OCI-LY3 (cell line): ENCODE measurements around the gene FOXJ3.

ENCODE experiments used
- H2AFZ ChIP-seq: fragments of 200-600, 300-600 bp; shearing (Covaris generic); 2 replicates; pipeline ENCODE4 v1.6.0; 2014; ENCODE audit warnings: antibody characterized with exemption, low read depth, low read length
- H3K27ac ChIP-seq: fragments of 200-600, 300-600 bp; sonication (generic); 2 replicates; pipeline ENCODE4 v1.5.1; 2014; ENCODE audit warnings: mild to moderate bottlenecking, low read length, moderate library complexity, mixed read lengths
- H3K27me3 ChIP-seq: fragments of 200-600, 300-600 bp; sonication (generic); 2 replicates; pipeline ENCODE4 v1.6.1; 2014; ENCODE audit warnings: low read depth, low read length, mixed read lengths
- H3K36me3 ChIP-seq: fragments of 200-600, 300-600 bp; sonication (generic); replicated peaks from 2 replicates; pipeline ENCODE3; 2014; ENCODE audit warnings: low read depth, low read length, mixed read lengths
- H3K4me1 ChIP-seq: fragments of 300-600, 200-600 bp; sonication (generic); 2 replicates; pipeline ENCODE4 v1.6.1; 2014; ENCODE audit warnings: low read length, mixed read lengths
- H3K4me2 ChIP-seq: fragments of 200-600, 300-600 bp; sonication (generic); 2 replicates; pipeline ENCODE4 v1.6.1; 2014; ENCODE audit warnings: low read length, mixed read lengths
- H3K4me3 ChIP-seq: fragments of 300-600, 200-600 bp; sonication (generic); 2 replicates; pipeline ENCODE4 v1.5.1; 2014; ENCODE audit warnings: antibody characterized with exemption, mild to moderate bottlenecking, low read length, moderate library complexity
- H3K79me2 ChIP-seq: fragments of 300-600, 200-600 bp; shearing (Covaris generic); 2 replicates; pipeline ENCODE4 v1.6.1; 2014; ENCODE audit warnings: mild to moderate bottlenecking, low read length, mixed read lengths
- H3K9ac ChIP-seq: fragments of 300-600, 200-600 bp; shearing (Covaris generic); 2 replicates; pipeline ENCODE4 v1.6.0; 2014; ENCODE audit warnings: mild to moderate bottlenecking, low read length, moderate library complexity
- H3K9me3 ChIP-seq: fragments of 200-600, 300-600 bp; shearing (Covaris generic); 2 replicates; pipeline ENCODE4 v1.6.1; 2014; ENCODE audit warnings: low read length, mixed read lengths; ENCODE audit not compliant: insufficient read depth
- H4K20me1 ChIP-seq: fragments of 200-600, 300-600 bp; sonication (generic); 2 replicates; pipeline ENCODE4 v1.6.1; 2016; ENCODE audit warnings: low read length, mixed read lengths; ENCODE audit not compliant: insufficient read depth
- EZH2phosphoT487 ChIP-seq: fragments of 200-600 bp; shearing (Covaris generic); IDR thresholded peaks from 2 replicates; pipeline ENCODE4 v1.6.1; 2018; ENCODE audit warnings: antibody characterized with exemption, mixed run types, low read depth
- TF ChIP-seq, protein P1 (sequence below): fragments of 200-600, 300-600 bp; sonication (generic); IDR thresholded peaks from 2 replicates; pipeline ENCODE4 v1.5.1; 2014; ENCODE audit warnings: antibody characterized with exemption, low read length, low read depth

Gene FOXJ3

DNA sequence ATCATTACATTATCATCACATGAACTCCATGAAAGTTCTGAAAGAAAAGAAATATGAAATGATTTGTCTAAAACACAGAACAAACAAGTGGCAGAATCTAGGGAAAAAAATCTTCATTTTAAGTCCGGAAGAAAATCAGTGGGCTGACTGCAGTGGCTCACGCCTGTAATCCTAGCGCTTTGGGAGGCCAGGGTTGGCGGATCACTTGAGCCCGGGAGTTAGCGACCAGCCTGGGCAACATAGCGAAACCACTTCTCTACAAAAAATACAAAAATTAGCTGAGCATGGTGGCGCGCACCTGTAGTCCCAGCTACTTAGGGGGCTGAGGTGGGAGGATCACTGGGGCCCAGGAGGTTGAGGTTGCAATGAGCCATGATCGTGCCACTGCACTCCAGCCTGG is 4.8 kb downstream of the FOXJ3 start:
- H3K36me3 ChIP-seq, result no peaks in the 10 kb centered on the region
- no peak overlapping the region for H2AFZ ChIP-seq
- no peak overlapping the region for H3K9ac ChIP-seq
- peaks cover 8% of the 10 kb centered on the region for H3K4me1 ChIP-seq
- H3K79me2 ChIP-seq, result peaks cover 97% of the 10 kb centered on the region
- H4K20me1 ChIP-seq, result peaks cover 80% of the 10 kb centered on the region
- TF ChIP-seq, protein P1, sequence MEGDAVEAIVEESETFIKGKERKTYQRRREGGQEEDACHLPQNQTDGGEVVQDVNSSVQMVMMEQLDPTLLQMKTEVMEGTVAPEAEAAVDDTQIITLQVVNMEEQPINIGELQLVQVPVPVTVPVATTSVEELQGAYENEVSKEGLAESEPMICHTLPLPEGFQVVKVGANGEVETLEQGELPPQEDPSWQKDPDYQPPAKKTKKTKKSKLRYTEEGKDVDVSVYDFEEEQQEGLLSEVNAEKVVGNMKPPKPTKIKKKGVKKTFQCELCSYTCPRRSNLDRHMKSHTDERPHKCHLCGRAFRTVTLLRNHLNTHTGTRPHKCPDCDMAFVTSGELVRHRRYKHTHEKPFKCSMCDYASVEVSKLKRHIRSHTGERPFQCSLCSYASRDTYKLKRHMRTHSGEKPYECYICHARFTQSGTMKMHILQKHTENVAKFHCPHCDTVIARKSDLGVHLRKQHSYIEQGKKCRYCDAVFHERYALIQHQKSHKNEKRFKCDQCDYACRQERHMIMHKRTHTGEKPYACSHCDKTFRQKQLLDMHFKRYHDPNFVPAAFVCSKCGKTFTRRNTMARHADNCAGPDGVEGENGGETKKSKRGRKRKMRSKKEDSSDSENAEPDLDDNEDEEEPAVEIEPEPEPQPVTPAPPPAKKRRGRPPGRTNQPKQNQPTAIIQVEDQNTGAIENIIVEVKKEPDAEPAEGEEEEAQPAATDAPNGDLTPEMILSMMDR, result no peak
- TF ChIP-seq EZH2phosphoT487, result no peak
- H3K4me2 ChIP-seq, result no peak overlapping the region
- no peaks in the 10 kb centered on the region for H3K9me3 ChIP-seq
- H3K27me3 ChIP-seq, result no peaks in the 10 kb centered on the region
- no peak overlapping the region for H3K4me3 ChIP-seq
- no peak overlapping the region for H3K27ac ChIP-seq

- Histone ChIP-seq H3K4me2 (no peak overlapping the region), H3K27ac (no peak overlapping the region), H3K27me3 (no peaks in the 10 kb centered on the region), H3K79me2 (peaks cover 97% of the 10 kb centered on the region), H3K4me1 (peaks cover 8% of the 10 kb centered on the region), H3K36me3 (no peaks in the 10 kb centered on the region), H3K9me3 (no peaks in the 10 kb centered on the region), H3K9ac (no peak overlapping the region), H3K4me3 (no peak overlapping the region), H2AFZ (no peak overlapping the region), H4K20me1 (peaks cover 89% of the 10 kb centered on the region)
- TF ChIP-seq EZH2phosphoT487, result no peak
- TF ChIP-seq, protein P1, result no peak
Observed at GRCh38 chr1:42328916-42329496, 6.0 kb downstream of the FOXJ3 start.

DNA sequence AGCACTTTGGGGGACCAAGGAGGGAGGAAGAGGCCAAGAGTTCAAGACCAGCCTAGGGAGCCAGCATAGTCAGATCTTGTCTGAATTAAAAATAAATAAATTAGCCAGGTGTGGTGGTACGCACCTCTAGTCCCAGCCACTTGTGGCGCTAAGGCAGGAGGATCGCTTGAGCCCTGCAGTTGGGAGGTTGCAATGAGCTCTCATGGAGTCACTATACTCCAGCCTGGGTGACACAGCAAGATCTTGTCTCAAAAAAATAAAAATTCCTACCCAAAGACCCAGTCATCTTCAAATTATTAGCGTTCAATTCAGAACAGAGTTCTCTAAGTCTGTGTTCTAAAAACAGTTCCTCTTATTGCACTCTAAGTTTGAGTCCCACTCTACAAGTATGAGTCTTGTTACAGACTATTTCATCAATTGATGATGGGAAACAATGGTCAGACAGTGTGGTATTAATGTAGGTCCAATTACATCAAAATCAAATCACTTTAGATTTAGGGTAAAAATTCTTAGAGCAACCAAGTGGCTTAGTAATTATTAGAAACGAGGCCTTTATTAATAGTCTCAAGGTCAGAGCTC is 6.9 kb downstream of the FOXJ3 start:
- Histone ChIP-seq H3K4me3 (no peak overlapping the region), H3K36me3 (no peaks in the 10 kb centered on the region), H2AFZ (no peak overlapping the region), H3K9me3 (no peaks in the 10 kb centered on the region), H3K9ac (no peak overlapping the region), H3K4me2 (no peak overlapping the region), H3K27ac (no peak overlapping the region), H3K4me1 (peaks cover 4% of the 10 kb centered on the region), H3K79me2 (peaks cover 95% of the 10 kb centered on the region), H3K27me3 (no peaks in the 10 kb centered on the region), H4K20me1 (peaks cover 87% of the 10 kb centered on the region)
- TF ChIP-seq, protein P1, result no peak
- no peak for TF ChIP-seq EZH2phosphoT487

- no peaks in the 10 kb centered on the region for H3K9me3 ChIP-seq
- H3K4me3 ChIP-seq, result no peak overlapping the region
- no peak overlapping the region for H3K4me2 ChIP-seq
- no peaks in the 10 kb centered on the region for H3K27me3 ChIP-seq
- peaks cover 95% of the 10 kb centered on the region for H3K79me2 ChIP-seq
- no peaks in the 10 kb centered on the region for H3K4me1 ChIP-seq
- H4K20me1 ChIP-seq, result peaks cover 86% of the 10 kb centered on the region
- no peak overlapping the region for H3K9ac ChIP-seq
- H3K36me3 ChIP-seq, result no peaks in the 10 kb centered on the region
- no peak for TF ChIP-seq EZH2phosphoT487
- TF ChIP-seq, protein P1, result no peak
- no peak overlapping the region for H3K27ac ChIP-seq
- H2AFZ ChIP-seq, result no peak overlapping the region
Observed at GRCh38 chr1:42325014-42325402, 10.0 kb downstream of the FOXJ3 start.
